CD4-positive, alpha-beta memory T cell (primary cell): ENCODE results near the gene CPT1A. TPM values are rescaled to one million over a fixed set of nuclear protein-coding genes. Genes with fewer than 3 reads are reported as not detected.

ENCODE experiments used
- CTCF ChIA-PET: fragments of 350-600 bp; sonication (Branson Sonifier 250); formaldehyde crosslinking; loops from one replicate; lab custom pipeline; 2021; ENCODE audit warnings: inconsistent platforms; ENCODE audit not compliant: partially characterized antibody; lab: Charles Lee
- POLR2A ChIA-PET: fragments of 350-600 bp; sonication (Branson Sonifier 250); formaldehyde crosslinking; loops from one replicate; lab custom pipeline; 2021; ENCODE audit not compliant: partially characterized antibody; lab: Charles Lee
- DNase-seq, 5 donors: peaks; one replicate each; pipeline versions ENCODE4 v3.0.0 to v3.0.0-alpha.2; 2020 to 2022; ENCODE audit warnings: mixed read lengths in 1 of 5
- H3K27ac ChIP-seq: one replicate; pipeline ENCODE4 v1.7.0; 2013; ENCODE audit warnings: low read depth, low read length
- H3K27me3 ChIP-seq: 2 replicates; pipeline ENCODE4 v1.7.0; 2013; ENCODE audit warnings: mild to moderate bottlenecking, low read length, moderate library complexity; ENCODE audit not compliant: insufficient read depth
- H3K36me3 ChIP-seq: 2 replicates; pipeline ENCODE4 v1.7.0; 2013; ENCODE audit warnings: mild to moderate bottlenecking, low read length, moderate library complexity; ENCODE audit not compliant: insufficient read depth
- H3K4me1 ChIP-seq: 2 replicates; pipeline ENCODE4 v1.7.0; 2013; ENCODE audit warnings: mild to moderate bottlenecking, low read length, moderate library complexity; ENCODE audit not compliant: insufficient read depth
- H3K4me3 ChIP-seq, 2 donors: one replicate each; pipeline ENCODE4 v1.7.0; 2013; ENCODE audit warnings: low read length in 2 of 2, mild to moderate bottlenecking in 1 of 2
- H3K9me3 ChIP-seq, 2 donors: one replicate each; pipeline ENCODE4 v1.7.0; 2013; ENCODE audit warnings: low read length in 2 of 2, control low read depth in 1 of 2; ENCODE audit not compliant: control insufficient read depth in 1 of 2
- H3K27ac Mint-ChIP-seq, 7 donors: one replicate each; pipeline ENCODE4 v1.8.0; 2020 to 2021; ENCODE audit warnings: mixed read lengths in 7 of 7, mild to moderate bottlenecking in 6 of 7, inconsistent platforms in 3 of 7, moderate library complexity in 3 of 7
- H3K27me3 Mint-ChIP-seq, 2 donors: one replicate each; pipeline ENCODE4 v1.8.0; 2020 to 2021; ENCODE audit warnings: mixed read lengths in 2 of 2
- H3K36me3 Mint-ChIP-seq, 2 donors: one replicate each; pipeline ENCODE4 v1.8.0; 2020 to 2021; ENCODE audit warnings: mixed read lengths in 2 of 2, inconsistent platforms in 1 of 2, mild to moderate bottlenecking in 1 of 2
- H3K4me1 Mint-ChIP-seq, 4 donors: one replicate each; pipeline ENCODE4 v1.8.0; 2020 to 2021; ENCODE audit warnings: mixed read lengths in 4 of 4, mild to moderate bottlenecking in 1 of 4
- H3K4me3 Mint-ChIP-seq, 8 donors: one replicate each; pipeline ENCODE4 v1.8.0; 2020 to 2021; ENCODE audit warnings: mixed read lengths in 8 of 8, mild to moderate bottlenecking in 7 of 8, moderate library complexity in 6 of 8, inconsistent platforms in 3 of 8
- H3K9me3 Mint-ChIP-seq, 8 donors: one replicate each; pipeline ENCODE4 v1.8.0; 2020 to 2021; ENCODE audit warnings: mixed read lengths in 8 of 8, mild to moderate bottlenecking in 5 of 8, inconsistent platforms in 3 of 8, moderate library complexity in 1 of 8
- intact Hi-C: fragments of 100-400 bp; cut with micrococcal nuclease; formaldehyde crosslinking; loops from one replicate; pipeline ENCODE4 v1.15.1; 2023
- polyA plus RNA-seq, 2 donors: library from polyadenylated mRNA; unstranded; fragments of 300-500 nt; fragmentation: Illumina TruSeq; gene quantifications; one replicate each; pipeline ENCODE4 v1.2.3, GENCODE V29; 2021
- total RNA-seq, 2 experiments: library from RNA; stranded (reverse); gene quantifications; one replicate each; pipeline ENCODE4 v1.2.3, GENCODE V29; 2021

Gene CPT1A
- total and polyA plus RNA-seq, 4 experiments from 2014 or later: 7.5 to 35.5 (median 18.5) TPM

- intact Hi-C loops: no loop called here
- no peak overlapping the region for H3K4me3 ChIP-seq
- H3K36me3 Mint-ChIP-seq: peaks cover 16 to 27% of the 10 kb centered on the region in 2 donors
- no peaks in the 10 kb centered on the region for H3K27me3 ChIP-seq
- peak overlapping the region in 5 of 8 donors; percentile 34 to 47 (median 43) for H3K4me3 Mint-ChIP-seq
- CTCF ChIA-PET: interaction anchor here (1.3 to 1.5 kb wide), 2 partner anchors 89 to 90 kb away, joined by 3 to 4 read pairs; partner anchors contain the start of gene CPT1A
- peaks cover 8 to 27% (median 14%) of the 10 kb centered on the region in 4 donors for H3K4me1 Mint-ChIP-seq
- H3K27me3 Mint-ChIP-seq: no peaks in the 10 kb centered on the region
- H3K9me3 ChIP-seq: no peaks in the 10 kb centered on the region
- H3K9me3 Mint-ChIP-seq: no peaks in the 10 kb centered on the region
- peaks cover 4% of the 10 kb centered on the region for H3K4me1 ChIP-seq
- H3K27ac ChIP-seq: no peak overlapping the region
- H3K36me3 ChIP-seq: peaks cover 7% of the 10 kb centered on the region
- DNase-seq: no peak
- POLR2A ChIA-PET: interaction anchor here (0.7 kb wide), 1 partner anchor 89 kb away, joined by 3 read pairs; no protein-coding TSS in a partner anchor
- peak overlapping the region in 1 of 7 donors; percentile 19 for H3K27ac Mint-ChIP-seq
Measured at GRCh38 chr11:68753300-68753699, 88.4 kb downstream of the CPT1A start.

GRCh38 chr11:68751331-68751856 is 90.3 kb downstream of the CPT1A start, which contains the start of gene TESMIN:
TESMIN (minus strand) TSS chr11:68751520; CDS start chr11:68750660, 860 bp downstream.
- Mint-ChIP-seq H3K27ac (peak within 1 kb of the TSS; percentile 34 to 88 (median 77)), H3K36me3 (peaks cover 2 to 16% of the 10 kb centered on the region in 2 donors), H3K9me3 (no peaks in the 10 kb centered on the region), H3K27me3 (no peaks in the 10 kb centered on the region), H3K4me1 (peaks cover 8 to 27% (median 14%) of the 10 kb centered on the region in 4 donors), H3K4me3 (peak within 1 kb of the TSS; percentile 71 to 84 (median 82))
- H3K9me3 ChIP-seq: no peaks in the 10 kb centered on the region
- no peak within 1 kb of the TSS for H3K27ac ChIP-seq
- peak within 1 kb of the TSS in 1 of 2 donors; percentile 62 for H3K4me3 ChIP-seq
- no peaks in the 10 kb centered on the region for H3K27me3 ChIP-seq
- CTCF ChIA-PET: no interaction called here
- POLR2A ChIA-PET: interaction anchor here (1.2 kb wide), 1 partner anchor 20 kb away, joined by 3 read pairs; no protein-coding TSS in a partner anchor
- H3K4me1 ChIP-seq: peaks cover 4% of the 10 kb centered on the region
- no peaks in the 10 kb centered on the region for H3K36me3 ChIP-seq
- peak; percentile 84 to 89 (median 87) for DNase-seq
- intact Hi-C loops: loop anchor here (1.0 to 2.0 kb wide), 2 partner anchors 91 to 152 kb away; partner anchors contain the start of genes IGHMBP2 and MRPL21

GRCh38 chr11:68751004-68751325 is 90.8 kb downstream of the CPT1A start:
- H3K4me3 Mint-ChIP-seq: peak overlapping the region in 1 of 8 donors; percentile 70
- Histone ChIP-seq H3K27ac (no peak overlapping the region), H3K4me1 (peaks cover 4% of the 10 kb centered on the region), H3K36me3 (peaks cover 3% of the 10 kb centered on the region), H3K4me3 (peak overlapping the region in 1 of 2 donors; percentile 62), H3K27me3 (no peaks in the 10 kb centered on the region), H3K9me3 (no peaks in the 10 kb centered on the region)
- CTCF ChIA-PET: no interaction called here
- H3K9me3 Mint-ChIP-seq: no peaks in the 10 kb centered on the region
- no peaks in the 10 kb centered on the region for H3K27me3 Mint-ChIP-seq
- POLR2A ChIA-PET: no interaction called here
- peaks cover 8 to 27% (median 14%) of the 10 kb centered on the region in 4 donors for H3K4me1 Mint-ChIP-seq
- H3K27ac Mint-ChIP-seq: no peak overlapping the region
- intact Hi-C loops: loop anchor here (1.0 to 2.0 kb wide), 2 partner anchors 92 to 152 kb away; partner anchors contain the start of genes IGHMBP2 and MRPL21
- H3K36me3 Mint-ChIP-seq: peaks cover 0 to 15% of the 10 kb centered on the region in 2 donors
- DNase-seq: no peak

- peak; percentile 5 to 44 (median 17) for DNase-seq
- no peaks in the 10 kb centered on the region for H3K27me3 Mint-ChIP-seq
- Histone ChIP-seq H3K4me3 (no peak overlapping the region), H3K36me3 (peaks cover 8% of the 10 kb centered on the region), H3K9me3 (no peaks in the 10 kb centered on the region), H3K27ac (no peak overlapping the region), H3K27me3 (no peaks in the 10 kb centered on the region), H3K4me1 (peaks cover 4% of the 10 kb centered on the region)
- peak overlapping the region in 2 of 7 donors; percentile 22 to 66 for H3K27ac Mint-ChIP-seq
- ChIA-PET CTCF (interaction anchor here (0.8 to 1.7 kb wide), 3 partner anchors 93 to 166 kb away, joined by 3 to 10 read pairs (median 3); no protein-coding TSS in a partner anchor), POLR2A (interaction anchor here (1.0 to 1.4 kb wide), 2 partner anchors 93 to 298 kb away, joined by 3 to 5 read pairs; partner anchors contain the start of gene TPCN2)
- peak overlapping the region in 6 of 8 donors; percentile 29 to 71 (median 62) for H3K4me3 Mint-ChIP-seq
- intact Hi-C loops: loop anchor here (1.0 to 2.0 kb wide), 2 partner anchors 92 to 153 kb away; partner anchors contain the start of genes IGHMBP2 and MRPL21
- H3K36me3 Mint-ChIP-seq: peaks cover 0 to 20% of the 10 kb centered on the region in 2 donors
- H3K4me1 Mint-ChIP-seq: peaks cover 8 to 27% (median 14%) of the 10 kb centered on the region in 4 donors
- H3K9me3 Mint-ChIP-seq: no peaks in the 10 kb centered on the region
Measured at GRCh38 chr11:68750195-68751003, 91.3 kb downstream of the CPT1A start.

GRCh38 chr11:68749229-68750123 is 92.2 kb downstream of the CPT1A start:
- POLR2A ChIA-PET: interaction anchor here (1.0 to 1.4 kb wide), 2 partner anchors 94 to 299 kb away, joined by 3 to 5 read pairs; partner anchors contain the start of gene TPCN2
- no peak for DNase-seq
- peaks cover 8 to 27% (median 14%) of the 10 kb centered on the region in 4 donors for H3K4me1 Mint-ChIP-seq

GRCh38 chr11:68748061-68748460 is 93.7 kb downstream of the CPT1A start:
- CTCF ChIA-PET: interaction anchor here (0.5 to 0.8 kb wide), 2 partner anchors 96 to 668 kb away, joined by 3 read pairs; no protein-coding TSS in a partner anchor

More at GRCh38 chr11:68749229-68750123, 92.2 kb downstream of the CPT1A start:
- Histone ChIP-seq H3K9me3 (no peaks in the 10 kb centered on the region), H3K27ac (no peak overlapping the region), H3K36me3 (peaks cover 8% of the 10 kb centered on the region), H3K4me3 (no peak overlapping the region), H3K4me1 (peaks cover 4% of the 10 kb centered on the region), H3K27me3 (no peaks in the 10 kb centered on the region)
- intact Hi-C loops: loop anchor here (2.0 kb wide), 1 partner anchor 93 kb away; no protein-coding TSS in a partner anchor
- Mint-ChIP-seq H3K27me3 (no peaks in the 10 kb centered on the region), H3K27ac (peak overlapping the region in 4 of 7 donors; percentile 1 to 84 (median 66)), H3K4me3 (peak overlapping the region; percentile 44 to 80 (median 65)), H3K36me3 (peaks cover 0 to 15% of the 10 kb centered on the region in 2 donors), H3K9me3 (no peaks in the 10 kb centered on the region)
- CTCF ChIA-PET: interaction anchor here (0.8 to 1.7 kb wide), 3 partner anchors 94 to 165 kb away, joined by 3 to 10 read pairs (median 3); no protein-coding TSS in a partner anchor

More at GRCh38 chr11:68748061-68748460, 93.7 kb downstream of the CPT1A start:
- H3K27me3 Mint-ChIP-seq: no peaks in the 10 kb centered on the region
- peaks cover 8% of the 10 kb centered on the region for H3K36me3 ChIP-seq
- H3K27me3 ChIP-seq: no peaks in the 10 kb centered on the region
- peak overlapping the region in 4 of 7 donors; percentile 23 to 62 (median 34) for H3K27ac Mint-ChIP-seq
- H3K9me3 ChIP-seq: no peaks in the 10 kb centered on the region
- H3K9me3 Mint-ChIP-seq: no peaks in the 10 kb centered on the region
- intact Hi-C loops: no loop called here
- POLR2A ChIA-PET: no interaction called here
- H3K4me1 Mint-ChIP-seq: peaks cover 8 to 22% (median 14%) of the 10 kb centered on the region in 4 donors
- H3K4me1 ChIP-seq: peaks cover 4% of the 10 kb centered on the region
- no peak overlapping the region for H3K4me3 ChIP-seq
- DNase-seq: no peak
- H3K4me3 Mint-ChIP-seq: no peak overlapping the region
- peaks cover 0 to 21% of the 10 kb centered on the region in 2 donors for H3K36me3 Mint-ChIP-seq
- H3K27ac ChIP-seq: no peak overlapping the region
